Left ventricle myocardium inferior (tissue), 1 donor: Measurements from ENCODE around the gene PMEPA1. TPM values are rescaled to one million over a fixed set of nuclear protein-coding genes. Genes with fewer than 3 reads are reported as not detected.
A peak's percentile ranks its signal among the peaks of the same experiment; 100 is the strongest.

Experiments used
- DNase-seq: peaks from one replicate; pipeline ENCODE4 v3.0.0-alpha.2; 2020
- H3K27ac ChIP-seq: fragments of 200-600 bp; replicated peaks from 2 replicates; pipeline ENCODE4 v1.8.0; 2021
- H3K27me3 ChIP-seq: fragments of 200-600 bp; 2 replicates; pipeline ENCODE4 v1.8.0; 2021; ENCODE audit warnings: low read depth
- H3K36me3 ChIP-seq: fragments of 200-600 bp; 2 replicates; pipeline ENCODE4 v1.8.0; 2021
- H3K4me1 ChIP-seq: fragments of 200-600 bp; 2 replicates; pipeline ENCODE4 v1.8.0; 2021
- H3K4me3 ChIP-seq: fragments of 200-600 bp; 2 replicates; pipeline ENCODE4 v1.8.0; 2021; ENCODE audit warnings: mild to moderate bottlenecking, moderate library complexity
- H3K9me3 ChIP-seq: fragments of 200-600 bp; replicated peaks from 2 replicates; pipeline ENCODE4 v1.8.0; 2021
- intact Hi-C: fragments of 100-400 bp; cut with micrococcal nuclease; formaldehyde crosslinking; loops from one replicate; pipeline ENCODE4 v1.11.0; 2022
- total RNA-seq: library from RNA; stranded (reverse); fragmentation: NEBNext Ultra II Directional; extraction: Animal tissue kit (Norgen Biotek cat#: 25700); gene quantifications from one replicate; pipeline ENCODE4 v1.2.1, GENCODE V29; 2021
- TF ChIP-seq, protein P1 (sequence below): fragments of 200-600 bp; IDR thresholded peaks from 2 replicates; pipeline ENCODE4 v1.8.0; 2021; ENCODE audit warnings: antibody characterized with exemption, mild to moderate bottlenecking, borderline replicate concordance
- donor health status: DM: no; HTN: yes; CAD: no; lungs with severe emphysema.

PMEPA1 gene
- total RNA-seq, 1 donor from 2014 or later: 36.4 TPM

- intact Hi-C loops: no loop called here
- H3K9me3 ChIP-seq: no peaks in the 10 kb centered on the region
- H3K4me1 ChIP-seq: no peaks in the 10 kb centered on the region
- DNase-seq: no peak
- H3K27ac ChIP-seq: no peak overlapping the region
- TF ChIP-seq, protein P1, sequence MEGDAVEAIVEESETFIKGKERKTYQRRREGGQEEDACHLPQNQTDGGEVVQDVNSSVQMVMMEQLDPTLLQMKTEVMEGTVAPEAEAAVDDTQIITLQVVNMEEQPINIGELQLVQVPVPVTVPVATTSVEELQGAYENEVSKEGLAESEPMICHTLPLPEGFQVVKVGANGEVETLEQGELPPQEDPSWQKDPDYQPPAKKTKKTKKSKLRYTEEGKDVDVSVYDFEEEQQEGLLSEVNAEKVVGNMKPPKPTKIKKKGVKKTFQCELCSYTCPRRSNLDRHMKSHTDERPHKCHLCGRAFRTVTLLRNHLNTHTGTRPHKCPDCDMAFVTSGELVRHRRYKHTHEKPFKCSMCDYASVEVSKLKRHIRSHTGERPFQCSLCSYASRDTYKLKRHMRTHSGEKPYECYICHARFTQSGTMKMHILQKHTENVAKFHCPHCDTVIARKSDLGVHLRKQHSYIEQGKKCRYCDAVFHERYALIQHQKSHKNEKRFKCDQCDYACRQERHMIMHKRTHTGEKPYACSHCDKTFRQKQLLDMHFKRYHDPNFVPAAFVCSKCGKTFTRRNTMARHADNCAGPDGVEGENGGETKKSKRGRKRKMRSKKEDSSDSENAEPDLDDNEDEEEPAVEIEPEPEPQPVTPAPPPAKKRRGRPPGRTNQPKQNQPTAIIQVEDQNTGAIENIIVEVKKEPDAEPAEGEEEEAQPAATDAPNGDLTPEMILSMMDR: no peak
- H3K36me3 ChIP-seq: no peaks in the 10 kb centered on the region
- no peak overlapping the region for H3K4me3 ChIP-seq
- H3K27me3 ChIP-seq: peaks cover 71% of the 10 kb centered on the region
These were observed 96.9 kb downstream of the PMEPA1 start for GRCh38 chr20:57612916-57613315.

GRCh38 chr20:57612436-57612835 is 97.4 kb downstream of the PMEPA1 start:
- no peaks in the 10 kb centered on the region for H3K36me3 ChIP-seq
- H3K27me3 ChIP-seq: peaks cover 71% of the 10 kb centered on the region
- no peaks in the 10 kb centered on the region for H3K9me3 ChIP-seq
- TF ChIP-seq, protein P1: no peak
- H3K4me1 ChIP-seq: no peaks in the 10 kb centered on the region
- H3K27ac ChIP-seq: no peak overlapping the region
- intact Hi-C loops: no loop called here
- DNase-seq: no peak
- H3K4me3 ChIP-seq: no peak overlapping the region

GRCh38 chr20:57611586-57612311 is 98.1 kb downstream of the PMEPA1 start:
- Histone ChIP-seq H3K36me3 (no peaks in the 10 kb centered on the region), H3K4me1 (no peaks in the 10 kb centered on the region), H3K9me3 (no peaks in the 10 kb centered on the region), H3K4me3 (no peak overlapping the region), H3K27me3 (peaks cover 71% of the 10 kb centered on the region), H3K27ac (peak overlapping the region; percentile 5)
- DNase-seq: peak; percentile 37
- intact Hi-C loops: no loop called here
- TF ChIP-seq, protein P1: no peak

- Histone ChIP-seq H3K4me3 (no peak overlapping the region), H3K27ac (no peak overlapping the region), H3K9me3 (no peaks in the 10 kb centered on the region), H3K27me3 (peaks cover 59% of the 10 kb centered on the region), H3K36me3 (no peaks in the 10 kb centered on the region), H3K4me1 (no peaks in the 10 kb centered on the region)
- DNase-seq: no peak
- intact Hi-C loops: no loop called here
- TF ChIP-seq, protein P1: no peak
These were observed 99.4 kb downstream of the PMEPA1 start for GRCh38 chr20:57610261-57610952.

- TF ChIP-seq, protein P1: no peak
- Histone ChIP-seq H3K9me3 (no peaks in the 10 kb centered on the region), H3K4me3 (no peak overlapping the region), H3K27ac (no peak overlapping the region), H3K4me1 (no peaks in the 10 kb centered on the region), H3K36me3 (no peaks in the 10 kb centered on the region), H3K27me3 (peaks cover 54% of the 10 kb centered on the region)
- intact Hi-C loops: no loop called here
- DNase-seq: no peak
These were observed 100.0 kb downstream of the PMEPA1 start for GRCh38 chr20:57609842-57610167.
